ENCODE results near the gene IL4R.
"Not testable (repeated sequence)": the region's sequence is repeated elsewhere in the genome, so short reads cannot be mapped to it uniquely, and the experiment has no call there.

IL4R gene

GRCh38 chr16:27313422-27314160, at the start of gene IL4R:
Gene IL4R, plus strand, starts transcription at chr16:27313974. Its CDS starts 26,230 bp downstream, at chr16:27340204.
- DNase-seq (ENCODE audit: low spot score) = peak; percentile 85
- H3K4me1 Mint-ChIP-seq (ENCODE audit: low read depth) = peaks cover 31% of the 10 kb centered on the region

GRCh38 chr16:27264151-27264550, 49.6 kb upstream of the IL4R start:
- Mint-ChIP-seq H3K4me1 (ENCODE audit: low read depth) (peaks cover 63% of the 10 kb centered on the region), H3K9me3 (no peaks in the 10 kb centered on the region), H3K27ac (peak overlapping the region; percentile 29), H3K36me3 (ENCODE audit: low read depth) (peaks cover 55% of the 10 kb centered on the region), H3K27me3 (ENCODE audit: low read depth) (no peaks in the 10 kb centered on the region), H3K4me3 (no peak overlapping the region)
- no peak for DNase-seq (ENCODE audit: low spot score)

More at GRCh38 chr16:27313422-27314160, at the start of gene IL4R:
- H3K4me3 Mint-ChIP-seq = peak within 1 kb of the TSS; percentile 98
- H3K27me3 Mint-ChIP-seq (ENCODE audit: low read depth) = no peaks in the 10 kb centered on the region
- H3K9me3 Mint-ChIP-seq = no peaks in the 10 kb centered on the region
- H3K36me3 Mint-ChIP-seq (ENCODE audit: low read depth) = peaks cover 43% of the 10 kb centered on the region
- peak within 1 kb of the TSS; percentile 97 for H3K27ac Mint-ChIP-seq

GRCh38 chr16:27265982-27266381, 47.8 kb upstream of the IL4R start:
- Mint-ChIP-seq H3K4me3 (peak overlapping the region; percentile 59), H3K36me3 (ENCODE audit: low read depth) (peaks cover 47% of the 10 kb centered on the region), H3K27ac (peak overlapping the region; percentile 29), H3K27me3 (ENCODE audit: low read depth) (no peaks in the 10 kb centered on the region), H3K9me3 (no peaks in the 10 kb centered on the region), H3K4me1 (ENCODE audit: low read depth) (peaks cover 67% of the 10 kb centered on the region)
- no peak for DNase-seq (ENCODE audit: low spot score)

- H3K4me3 Mint-ChIP-seq = peak overlapping the region; percentile 98
- no peaks in the 10 kb centered on the region for H3K27me3 Mint-ChIP-seq (ENCODE audit: low read depth)
- peak overlapping the region; percentile 53 for H3K27ac Mint-ChIP-seq
- peaks cover 49% of the 10 kb centered on the region for H3K36me3 Mint-ChIP-seq (ENCODE audit: low read depth)
- peaks cover 2% of the 10 kb centered on the region for H3K9me3 Mint-ChIP-seq
- no peak for DNase-seq (ENCODE audit: low spot score)
- peaks cover 72% of the 10 kb centered on the region for H3K4me1 Mint-ChIP-seq (ENCODE audit: low read depth)
These were observed 46.6 kb upstream of the IL4R start for GRCh38 chr16:27267037-27267677.

GRCh38 chr16:27268376-27269299, 45.1 kb upstream of the IL4R start, which contains the start of gene NSMCE1:
Gene NSMCE1, minus strand, starts transcription at chr16:27268772. Its CDS starts 11,202 bp downstream, at chr16:27257570.
- H3K4me3 Mint-ChIP-seq = peak within 1 kb of the TSS; percentile 98
- peaks cover 38% of the 10 kb centered on the region for H3K36me3 Mint-ChIP-seq (ENCODE audit: low read depth)
- H3K4me1 Mint-ChIP-seq (ENCODE audit: low read depth) = peaks cover 68% of the 10 kb centered on the region

GRCh38 chr16:27269300-27270150, 44.2 kb upstream of the IL4R start:
- Mint-ChIP-seq H3K4me1 (ENCODE audit: low read depth) (peaks cover 68% of the 10 kb centered on the region), H3K27ac (peak overlapping the region; percentile 99), H3K36me3 (ENCODE audit: low read depth) (peaks cover 30% of the 10 kb centered on the region), H3K27me3 (ENCODE audit: low read depth) (no peaks in the 10 kb centered on the region), H3K9me3 (peaks cover 3% of the 10 kb centered on the region), H3K4me3 (peak overlapping the region; percentile 98)
- DNase-seq (ENCODE audit: low spot score) = no peak

More at GRCh38 chr16:27268376-27269299, 45.1 kb upstream of the IL4R start, which contains the start of gene NSMCE1:
- Mint-ChIP-seq H3K27ac (peak within 1 kb of the TSS; percentile 99), H3K27me3 (ENCODE audit: low read depth) (no peaks in the 10 kb centered on the region), H3K9me3 (peaks cover 3% of the 10 kb centered on the region)
- peak; percentile 95 for DNase-seq (ENCODE audit: low spot score)

- peaks cover 26% of the 10 kb centered on the region for H3K36me3 Mint-ChIP-seq (ENCODE audit: low read depth)
- peaks cover 3% of the 10 kb centered on the region for H3K9me3 Mint-ChIP-seq
- H3K27me3 Mint-ChIP-seq (ENCODE audit: low read depth) = no peaks in the 10 kb centered on the region
- DNase-seq (ENCODE audit: low spot score) = peak; percentile 48
- peak overlapping the region; percentile 99 for H3K27ac Mint-ChIP-seq
- H3K4me3 Mint-ChIP-seq = peak overlapping the region; percentile 98
- peaks cover 65% of the 10 kb centered on the region for H3K4me1 Mint-ChIP-seq (ENCODE audit: low read depth)
These were observed 43.4 kb upstream of the IL4R start for GRCh38 chr16:27270349-27270748.

- H3K9me3 Mint-ChIP-seq = peaks cover 7% of the 10 kb centered on the region
- H3K27ac Mint-ChIP-seq = peak overlapping the region; percentile 99
- no peaks in the 10 kb centered on the region for H3K27me3 Mint-ChIP-seq (ENCODE audit: low read depth)
- H3K4me3 Mint-ChIP-seq = peak overlapping the region; percentile 73
- peaks cover 68% of the 10 kb centered on the region for H3K4me1 Mint-ChIP-seq (ENCODE audit: low read depth)
- no peak for DNase-seq (ENCODE audit: low spot score)
- peaks cover 21% of the 10 kb centered on the region for H3K36me3 Mint-ChIP-seq (ENCODE audit: low read depth)
These were observed 41.7 kb upstream of the IL4R start for GRCh38 chr16:27272076-27272475.

- DNase-seq (ENCODE audit: low spot score); H3K27me3 Mint-ChIP-seq (ENCODE audit: low read depth); H3K9me3 Mint-ChIP-seq: not testable (repeated sequence)
- peak overlapping the region; percentile 99 for H3K27ac Mint-ChIP-seq
- peaks cover 66% of the 10 kb centered on the region for H3K4me1 Mint-ChIP-seq (ENCODE audit: low read depth)
- peak overlapping the region; percentile 80 for H3K4me3 Mint-ChIP-seq
- H3K36me3 Mint-ChIP-seq (ENCODE audit: low read depth) = peaks cover 17% of the 10 kb centered on the region
These were observed 41.1 kb upstream of the IL4R start for GRCh38 chr16:27272697-27273096.

GRCh38 chr16:27273330-27273669, 40.5 kb upstream of the IL4R start:
- Mint-ChIP-seq H3K4me3 (peak overlapping the region; percentile 80), H3K36me3 (ENCODE audit: low read depth) (peaks cover 13% of the 10 kb centered on the region), H3K4me1 (ENCODE audit: low read depth) (peaks cover 68% of the 10 kb centered on the region), H3K27me3 (ENCODE audit: low read depth) (no peaks in the 10 kb centered on the region), H3K27ac (peak overlapping the region; percentile 99), H3K9me3 (peaks cover 7% of the 10 kb centered on the region)
- no peak for DNase-seq (ENCODE audit: low spot score)

GRCh38 chr16:27273670-27274423, 39.9 kb upstream of the IL4R start:
- Mint-ChIP-seq H3K4me3 (peak overlapping the region; percentile 80), H3K36me3 (ENCODE audit: low read depth) (peaks cover 11% of the 10 kb centered on the region), H3K9me3 (peaks cover 7% of the 10 kb centered on the region), H3K27ac (peak overlapping the region; percentile 99), H3K27me3 (ENCODE audit: low read depth) (no peaks in the 10 kb centered on the region), H3K4me1 (ENCODE audit: low read depth) (peaks cover 70% of the 10 kb centered on the region)
- peak; percentile 80 for DNase-seq (ENCODE audit: low spot score)

GRCh38 chr16:27274424-27274874, 39.3 kb upstream of the IL4R start:
- Mint-ChIP-seq H3K4me1 (ENCODE audit: low read depth) (peaks cover 70% of the 10 kb centered on the region), H3K27ac (peak overlapping the region; percentile 99), H3K36me3 (ENCODE audit: low read depth) (peaks cover 11% of the 10 kb centered on the region), H3K4me3 (peak overlapping the region; percentile 80)
- H3K9me3 Mint-ChIP-seq; H3K27me3 Mint-ChIP-seq (ENCODE audit: low read depth); DNase-seq (ENCODE audit: low spot score): not testable (repeated sequence)

All from T-helper 2 cell treated with Interferon-gamma antibody and Interleukin-4, amounts not matched to agents 5 μg/mL and 100 μg/mL, for 36 hours (primary cell).